ENCODE measurements around the gene MBL2.

The MBL2 gene

DNA sequence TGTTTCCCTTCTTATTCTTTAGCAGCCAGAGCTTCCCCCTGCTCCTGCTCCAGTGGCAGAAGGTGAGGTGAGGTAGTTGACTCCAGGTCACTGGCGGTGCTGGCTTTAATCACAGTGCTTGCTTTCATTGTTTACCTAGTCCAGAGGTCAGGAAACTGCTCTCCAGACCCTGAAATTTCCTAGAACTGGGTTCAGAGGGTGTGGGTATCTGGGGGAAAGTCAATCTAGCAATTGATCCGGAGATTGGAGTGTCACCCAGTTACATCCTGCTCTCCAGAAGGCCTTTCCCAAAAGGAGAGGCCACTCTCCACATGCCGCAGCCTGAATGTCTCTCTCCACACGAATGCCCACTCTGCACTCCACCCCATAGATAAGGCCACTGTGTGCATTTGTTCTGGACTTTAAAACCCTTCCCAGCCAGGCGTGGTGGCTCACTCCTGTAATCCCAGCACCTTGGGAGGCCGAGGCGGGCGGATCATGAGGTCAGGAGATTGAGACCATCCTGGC lies 2.1 kb upstream of the MBL2 start:
- DNase-seq (ENCODE audit: extremely low spot score, insufficient read length, low read depth) (no peak), FAIRE-seq (no peak)

DNA sequence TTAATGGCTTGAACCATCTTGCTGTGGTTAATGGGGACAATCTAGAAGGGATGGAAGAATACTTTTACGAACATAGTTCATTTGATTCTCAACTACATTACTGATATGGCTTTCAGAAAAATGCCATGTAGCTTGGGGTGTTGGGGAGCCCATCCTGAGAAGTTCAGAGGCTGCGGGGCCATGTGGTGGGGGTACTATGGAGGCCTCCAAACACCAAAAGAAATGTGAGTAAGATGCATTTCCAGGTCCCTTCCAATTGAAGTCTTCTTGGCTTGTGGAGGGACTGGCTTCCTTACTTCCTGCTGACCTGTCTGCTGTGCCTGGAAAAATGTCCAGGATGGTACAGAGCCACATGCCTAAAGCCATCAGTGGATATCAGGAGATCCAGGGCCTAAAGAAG lies 1.6 kb upstream of the MBL2 start:
- FAIRE-seq (no peak), DNase-seq (ENCODE audit: extremely low spot score, insufficient read length, low read depth) (no peak)

DNA sequence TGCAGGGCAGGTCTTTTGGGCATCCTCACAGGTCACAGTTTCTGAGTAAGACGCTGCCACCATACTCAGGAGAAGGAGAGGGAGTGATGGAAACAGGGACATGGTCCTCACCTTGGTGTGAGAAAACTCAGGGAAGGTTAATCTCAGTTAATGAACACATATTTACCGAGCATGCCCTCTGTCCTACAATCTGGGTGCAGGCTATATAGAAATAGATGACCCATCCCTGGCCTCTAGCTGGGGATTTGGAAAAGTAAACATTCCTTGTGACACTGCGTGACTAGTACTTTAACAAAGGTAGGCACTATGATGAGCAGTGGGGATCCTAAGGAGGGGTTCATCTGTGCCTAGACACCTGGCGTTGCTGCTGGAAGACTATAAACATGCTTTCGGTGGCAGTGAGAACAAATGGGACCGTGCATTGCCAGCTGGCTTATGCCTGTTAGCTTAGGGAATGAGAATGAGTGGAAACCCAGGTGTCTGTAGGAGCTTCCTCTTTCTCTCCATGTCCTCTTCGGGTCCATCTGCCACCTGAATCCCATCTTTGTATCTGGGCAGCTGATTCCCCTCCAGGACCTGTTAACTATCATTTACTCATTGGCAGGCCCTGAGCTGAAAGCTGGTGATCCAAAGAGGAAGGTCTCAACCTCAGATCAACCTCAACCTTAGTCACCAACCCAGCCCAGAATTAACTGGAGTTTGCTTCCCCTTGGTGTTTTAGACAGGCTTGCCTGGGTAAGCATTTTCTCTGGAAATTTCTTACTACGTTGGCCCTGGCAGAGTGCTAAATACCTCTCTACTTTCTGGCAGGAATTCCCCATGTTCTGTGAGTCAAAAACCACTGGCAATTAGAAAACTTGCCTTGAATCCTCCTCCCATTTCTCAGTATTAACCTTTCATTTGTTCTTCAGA lies 794 bp downstream of the MBL2 start:
- FAIRE-seq: no peak

DNA sequence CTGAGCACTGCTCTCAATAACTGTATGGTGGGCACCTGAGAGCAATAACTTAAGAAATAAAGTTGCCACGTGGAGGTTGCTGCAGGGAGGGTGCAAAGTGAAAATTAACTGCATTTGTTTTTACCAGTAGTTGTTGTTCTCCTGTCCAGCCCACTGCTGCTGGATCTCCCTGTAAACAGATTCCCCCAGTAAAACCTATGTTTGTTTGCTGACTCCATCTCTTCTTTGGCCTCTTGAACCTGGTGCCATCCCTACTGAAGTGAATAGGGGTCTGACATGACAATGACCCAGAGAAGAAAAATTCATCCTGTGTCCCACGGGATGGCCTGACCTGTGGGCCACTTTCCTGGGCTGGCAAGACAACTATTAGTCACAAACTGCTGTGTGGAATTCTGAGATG lies 1.7 kb downstream of the MBL2 start:
- no peak for DNase-seq (ENCODE audit: extremely low spot score, insufficient read length, low read depth)
- no peak for FAIRE-seq

More for the DNA sequence above, 794 bp downstream of the MBL2 start:
- DNase-seq (ENCODE audit: extremely low spot score, insufficient read length, low read depth): no peak

DNA sequence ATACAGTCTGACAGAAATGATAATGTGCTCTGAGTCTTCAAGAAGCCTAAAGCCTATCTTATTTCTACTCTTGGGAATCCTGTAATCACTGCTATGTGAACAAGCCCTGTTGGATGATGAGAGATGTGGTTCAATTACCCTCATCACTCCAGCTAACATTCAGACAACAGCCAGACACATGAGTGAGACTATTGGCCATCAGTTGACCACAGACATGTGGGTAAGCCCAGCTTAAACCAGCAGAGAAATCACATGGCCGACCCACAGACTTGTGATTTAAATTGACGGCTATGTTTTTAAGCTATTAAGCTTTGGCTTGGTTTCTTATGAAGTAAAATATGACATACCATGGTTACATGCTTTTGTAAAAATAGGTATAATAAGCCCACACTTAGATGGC lies 2.6 kb downstream of the MBL2 start:
- FAIRE-seq (no peak), DNase-seq (ENCODE audit: extremely low spot score, insufficient read length, low read depth) (no peak)

GRCh38 chr10:52768001-52768532 lies 4.5 kb downstream of the MBL2 start:
- DNase-seq (ENCODE audit: extremely low spot score, insufficient read length, low read depth) (no peak), FAIRE-seq (no peak)

GRCh38 chr10:52762088-52762487 lies 10.5 kb downstream of the MBL2 start:
- no peak for DNase-seq (ENCODE audit: extremely low spot score, insufficient read length, low read depth)
- no peak for FAIRE-seq

DNA sequence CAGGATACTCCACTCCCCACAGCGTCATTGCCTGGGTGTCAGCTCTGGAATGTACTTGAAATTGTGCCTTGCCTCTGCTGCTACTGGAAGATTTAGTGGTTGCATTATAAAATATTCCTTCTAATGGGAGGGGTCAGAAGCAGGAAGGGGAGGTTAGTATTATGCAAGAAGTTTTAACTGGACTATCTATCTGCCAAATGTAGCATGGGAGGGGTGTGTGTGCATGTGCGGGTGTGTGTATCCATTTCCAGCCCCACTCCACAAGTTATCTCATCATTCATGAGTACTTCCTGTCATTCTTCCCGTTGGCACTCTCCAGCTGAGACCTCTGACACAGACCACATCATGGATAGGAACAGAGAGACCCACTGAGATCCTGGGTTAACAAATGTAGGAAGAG lies 13.4 kb downstream of the MBL2 start:
- FAIRE-seq: no peak

GRCh38 chr10:52758406-52758805 lies 14.2 kb downstream of the MBL2 start:
- FAIRE-seq (no peak), DNase-seq (ENCODE audit: extremely low spot score, insufficient read length, low read depth) (no peak)

More for the DNA sequence above, 13.4 kb downstream of the MBL2 start:
- DNase-seq (ENCODE audit: extremely low spot score, insufficient read length, low read depth): no peak

- FAIRE-seq (no peak), DNase-seq (ENCODE audit: extremely low spot score, insufficient read length, low read depth) (no peak)
Measured at GRCh38 chr10:52757773-52758172, 14.8 kb downstream of the MBL2 start.

- FAIRE-seq (no peak), DNase-seq (ENCODE audit: extremely low spot score, insufficient read length, low read depth) (no peak)
Measured at GRCh38 chr10:52756966-52757365, 15.6 kb downstream of the MBL2 start.

GRCh38 chr10:52756295-52756694 lies 16.3 kb downstream of the MBL2 start:
- DNase-seq (ENCODE audit: extremely low spot score, insufficient read length, low read depth): no peak
- no peak for FAIRE-seq

GRCh38 chr10:52755297-52756062 lies 17.1 kb downstream of the MBL2 start:
- FAIRE-seq: no peak
- no peak for DNase-seq (ENCODE audit: extremely low spot score, insufficient read length, low read depth)

DNA sequence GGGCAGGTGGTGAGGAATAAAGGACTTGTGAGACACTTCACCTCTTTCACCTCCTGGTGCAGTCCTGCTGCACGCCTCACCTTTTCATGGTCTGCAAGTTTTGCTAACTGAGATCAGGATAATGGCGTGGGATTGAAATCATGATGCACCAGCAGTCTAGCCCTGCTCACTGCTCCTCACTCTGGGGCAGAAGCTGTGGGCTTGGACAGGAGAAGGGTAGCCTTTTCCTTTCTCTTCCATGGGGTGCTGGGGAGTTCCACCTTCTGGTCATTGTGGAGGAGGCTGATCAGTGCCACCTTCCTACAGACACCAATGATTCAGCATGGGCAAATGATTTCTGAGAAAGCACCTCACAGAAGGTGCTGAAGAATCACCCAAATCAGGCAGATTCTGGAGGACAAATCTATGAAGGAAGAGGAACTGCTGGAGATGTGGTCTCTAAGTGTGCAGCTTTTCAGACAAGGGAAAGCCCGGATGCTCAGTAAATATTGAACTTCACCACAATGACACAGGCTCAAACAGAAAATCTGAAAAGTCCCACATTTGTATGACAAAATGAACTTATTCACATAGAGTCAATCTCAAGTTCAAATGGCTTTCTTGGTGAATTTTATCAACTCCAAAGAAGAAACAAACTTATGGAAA lies 19.7 kb downstream of the MBL2 start:
- FAIRE-seq (no peak), DNase-seq (ENCODE audit: extremely low spot score, insufficient read length, low read depth) (no peak)

GRCh38 chr10:52752261-52752660 lies 20.3 kb downstream of the MBL2 start:
- no peak for DNase-seq (ENCODE audit: extremely low spot score, insufficient read length, low read depth)
- FAIRE-seq: no peak

GRCh38 chr10:52751337-52751736 lies 21.2 kb downstream of the MBL2 start:
- DNase-seq (ENCODE audit: extremely low spot score, insufficient read length, low read depth): no peak
- no peak for FAIRE-seq

GRCh38 chr10:52750629-52751028 lies 22.0 kb downstream of the MBL2 start:
- DNase-seq (ENCODE audit: extremely low spot score, insufficient read length, low read depth): no peak
- no peak for FAIRE-seq

DNA sequence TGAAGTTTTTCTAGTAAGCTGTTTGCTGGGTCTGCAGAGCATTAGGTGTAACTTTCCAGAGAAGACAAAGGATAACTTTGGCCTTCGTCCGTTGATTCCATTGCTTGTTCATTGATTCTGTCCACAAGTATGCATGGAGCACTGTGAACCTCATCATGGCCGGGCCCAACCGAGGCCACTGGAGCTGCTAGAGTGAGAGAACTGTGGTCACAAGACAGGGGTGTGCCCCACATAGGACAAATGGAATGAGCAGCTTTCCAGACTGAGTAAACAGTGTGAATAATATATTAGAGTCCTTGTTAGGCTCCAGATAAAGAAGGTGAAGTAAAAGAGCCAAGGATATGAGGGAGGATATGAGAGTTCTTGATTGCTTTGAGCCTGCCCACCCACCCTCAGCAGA lies 24.9 kb downstream of the MBL2 start:
- DNase-seq (ENCODE audit: extremely low spot score, insufficient read length, low read depth) (no peak), FAIRE-seq (no peak)

DNA sequence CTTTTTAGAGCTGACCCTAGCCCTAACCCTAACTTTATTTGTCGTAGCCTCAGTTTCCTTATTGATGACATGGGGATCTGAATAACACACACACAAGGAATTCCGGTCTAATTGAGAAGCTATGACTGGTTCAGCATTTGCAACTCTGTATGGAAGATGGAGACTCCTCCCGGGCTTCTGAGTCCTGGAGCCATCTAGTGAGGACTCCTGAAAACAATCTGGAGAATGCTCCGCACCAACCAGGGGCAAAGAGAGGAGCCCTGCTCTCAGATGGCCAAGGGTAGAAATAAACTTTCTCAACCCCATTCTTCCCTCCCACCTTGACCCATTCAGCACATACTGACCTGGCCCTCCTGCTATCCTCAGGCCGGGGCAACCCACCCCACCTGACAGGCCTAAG lies 26.4 kb downstream of the MBL2 start:
- no peak for FAIRE-seq
- DNase-seq (ENCODE audit: extremely low spot score, insufficient read length, low read depth): no peak

DNA sequence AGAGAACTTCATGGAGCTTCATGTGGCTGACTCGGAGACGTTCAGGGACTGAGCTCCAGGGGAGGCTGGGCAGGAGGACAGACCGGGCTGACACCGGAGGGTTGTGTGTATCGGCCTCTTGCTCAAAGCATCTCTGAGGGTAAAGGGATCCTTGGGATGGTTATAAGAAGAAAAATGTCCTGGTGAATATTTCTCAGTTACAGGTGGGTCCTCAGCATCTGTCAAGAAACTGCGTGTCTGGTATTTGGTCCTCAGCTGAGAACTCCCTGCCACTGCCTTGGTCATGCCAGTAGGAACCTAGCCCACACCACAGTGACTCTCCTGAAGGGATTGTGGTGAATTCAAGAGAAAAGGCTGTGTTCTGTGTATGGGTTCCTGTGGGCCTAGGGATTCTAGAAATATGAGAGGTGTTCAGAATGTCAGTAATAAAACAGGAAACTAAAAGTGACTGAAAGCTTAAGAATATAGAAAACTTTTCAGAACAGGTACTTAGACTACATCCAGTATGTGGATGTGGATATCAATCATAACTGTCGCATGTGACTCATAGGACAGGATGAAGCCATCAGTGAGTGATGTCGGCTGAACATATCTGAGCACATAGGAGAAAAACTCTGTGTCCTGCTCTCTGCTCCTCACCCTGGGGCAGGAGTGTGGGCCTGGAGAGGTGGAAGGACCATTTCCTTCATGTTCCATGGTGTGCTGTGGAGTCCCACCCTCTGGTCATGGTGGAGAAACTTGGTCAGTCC lies 28.4 kb downstream of the MBL2 start:
- FAIRE-seq: no peak
- no peak for DNase-seq (ENCODE audit: extremely low spot score, insufficient read length, low read depth)

Data from GM18507 (cell line).